Fibroblast of the aortic adventitia (primary cell): Measurements from ENCODE around the gene SLC9A9. TPM values are rescaled to one million over a fixed set of nuclear protein-coding genes. Genes with fewer than 3 reads are reported as not detected.
A peak's percentile ranks its signal among the peaks of the same experiment; 100 is the strongest.

Source experiments
- DNase-seq: peaks from one replicate; pipeline ENCODE4 v3.0.0-alpha.2; 2010; ENCODE audit warnings: low read depth
- H3K4me3 ChIP-seq: 2 replicates; pipeline ENCODE4 v1.5.1; 2011; ENCODE audit warnings: low read depth, mild to moderate bottlenecking, control low read depth, low read length, moderate library complexity
- CTCF ChIP-seq: IDR thresholded peaks from 2 replicates; pipeline ENCODE4 v1.5.1; 2011; ENCODE audit warnings: mild to moderate bottlenecking, low read length, control low read depth, inconsistent platforms; ENCODE audit not compliant: insufficient read depth
- total RNA-seq: library from RNA; depleted of rRNA; stranded (reverse); fragments of >200 nt; gene quantifications from 2 replicates; pipeline ENCODE4 v1.2.3, GENCODE V29; 2012; ENCODE audit warnings: low replicate concordance

The SLC9A9 gene
- total RNA-seq, 1 donor = 23.8 TPM

- no peak overlapping the region for H3K4me3 ChIP-seq
- TF ChIP-seq CTCF = no peak
- no peak for DNase-seq
These were observed 176.6 kb downstream of the SLC9A9 start for GRCh38 chr3:143671626-143672025.

GRCh38 chr3:143668924-143669790, 179.1 kb downstream of the SLC9A9 start:
- DNase-seq = no peak
- no peak overlapping the region for H3K4me3 ChIP-seq
- no peak for TF ChIP-seq CTCF

GRCh38 chr3:143668385-143668784, 179.9 kb downstream of the SLC9A9 start:
- no peak for TF ChIP-seq CTCF
- no peak overlapping the region for H3K4me3 ChIP-seq
- DNase-seq = no peak

GRCh38 chr3:143661677-143662076, 186.6 kb downstream of the SLC9A9 start:
- TF ChIP-seq CTCF = no peak
- no peak overlapping the region for H3K4me3 ChIP-seq
- no peak for DNase-seq

- no peak for TF ChIP-seq CTCF
- DNase-seq = peak; percentile 16
- H3K4me3 ChIP-seq = no peak overlapping the region
These were observed 189.4 kb downstream of the SLC9A9 start for GRCh38 chr3:143658861-143659260.

GRCh38 chr3:143658116-143658515, 190.2 kb downstream of the SLC9A9 start:
- DNase-seq = no peak
- TF ChIP-seq CTCF = no peak
- H3K4me3 ChIP-seq = no peak overlapping the region
